ENCODE measurements around the gene MSH3.

DNA sequence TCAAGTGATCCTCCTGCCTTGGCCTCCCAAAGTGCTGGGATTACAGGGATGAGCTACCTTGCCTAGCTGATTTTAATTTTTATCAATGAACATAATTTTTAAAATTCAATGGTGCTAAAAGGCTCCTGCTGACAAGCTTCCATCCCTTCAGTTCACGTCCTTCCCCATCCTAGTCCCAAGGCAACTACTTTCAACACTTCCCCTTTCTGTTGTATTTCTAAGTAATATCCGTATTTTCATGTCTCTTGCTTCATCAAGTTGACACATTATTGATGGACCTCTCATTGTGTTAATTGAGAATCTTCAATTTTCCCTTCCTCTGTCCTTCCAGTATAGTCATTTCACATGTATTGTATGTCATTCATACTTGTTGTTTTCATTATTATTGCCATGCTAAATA, 211.9 kb downstream of the MSH3 start:
- TF ChIP-seq, protein P1, sequence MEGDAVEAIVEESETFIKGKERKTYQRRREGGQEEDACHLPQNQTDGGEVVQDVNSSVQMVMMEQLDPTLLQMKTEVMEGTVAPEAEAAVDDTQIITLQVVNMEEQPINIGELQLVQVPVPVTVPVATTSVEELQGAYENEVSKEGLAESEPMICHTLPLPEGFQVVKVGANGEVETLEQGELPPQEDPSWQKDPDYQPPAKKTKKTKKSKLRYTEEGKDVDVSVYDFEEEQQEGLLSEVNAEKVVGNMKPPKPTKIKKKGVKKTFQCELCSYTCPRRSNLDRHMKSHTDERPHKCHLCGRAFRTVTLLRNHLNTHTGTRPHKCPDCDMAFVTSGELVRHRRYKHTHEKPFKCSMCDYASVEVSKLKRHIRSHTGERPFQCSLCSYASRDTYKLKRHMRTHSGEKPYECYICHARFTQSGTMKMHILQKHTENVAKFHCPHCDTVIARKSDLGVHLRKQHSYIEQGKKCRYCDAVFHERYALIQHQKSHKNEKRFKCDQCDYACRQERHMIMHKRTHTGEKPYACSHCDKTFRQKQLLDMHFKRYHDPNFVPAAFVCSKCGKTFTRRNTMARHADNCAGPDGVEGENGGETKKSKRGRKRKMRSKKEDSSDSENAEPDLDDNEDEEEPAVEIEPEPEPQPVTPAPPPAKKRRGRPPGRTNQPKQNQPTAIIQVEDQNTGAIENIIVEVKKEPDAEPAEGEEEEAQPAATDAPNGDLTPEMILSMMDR (IDR thresholded peaks at IDR 0.05): no peak
- TF ChIP-seq POLR2AphosphoS5 (IDR thresholded peaks at IDR 0.05) (no peak), POLR2A (IDR thresholded peaks at IDR 0.05) (no peak), EP300 (IDR thresholded peaks at IDR 0.05) (no peak)

Measured in stomach (tissue), 4 donors.